ENCODE data around the gene CAPN1.

CAPN1 gene

GRCh38 chr11:65160643-65161042 is 21.1 kb upstream of the CAPN1 start:
- no peak for DNase-seq (ENCODE audit: low read depth)

- no peak for DNase-seq (ENCODE audit: low read depth)
Measured at GRCh38 chr11:65163684-65164083, 18.0 kb upstream of the CAPN1 start.

- peak; percentile 18 for DNase-seq (ENCODE audit: low read depth)
Measured at GRCh38 chr11:65165410-65166317, 16.1 kb upstream of the CAPN1 start.

GRCh38 chr11:65166893-65167292 is 14.8 kb upstream of the CAPN1 start:
- no peak for DNase-seq (ENCODE audit: low read depth)

GRCh38 chr11:65167656-65168055 is 14.1 kb upstream of the CAPN1 start:
- no peak for DNase-seq (ENCODE audit: low read depth)

GRCh38 chr11:65169164-65169641 is 12.5 kb upstream of the CAPN1 start:
- DNase-seq (ENCODE audit: low read depth): peak; percentile 32

GRCh38 chr11:65170058-65170534 is 11.6 kb upstream of the CAPN1 start, which contains the start of gene SPDYC:
Gene SPDYC, plus strand, starts transcription at chr11:65170233. Its CDS starts 1,125 bp downstream, at chr11:65171358.
- DNase-seq (ENCODE audit: low read depth): no peak

- DNase-seq (ENCODE audit: low read depth): no peak
Measured at GRCh38 chr11:65172600-65172999, 9.1 kb upstream of the CAPN1 start.

- DNase-seq (ENCODE audit: low read depth): peak; percentile 23
Measured at GRCh38 chr11:65174571-65175010, 7.1 kb upstream of the CAPN1 start.

- peak; percentile 76 for DNase-seq (ENCODE audit: low read depth)
Measured at GRCh38 chr11:65180877-65181568, 705 bp upstream of the CAPN1 start.

GRCh38 chr11:65182258-65183170 is 786 bp downstream of the CAPN1 start:
- peak; percentile 56 for DNase-seq (ENCODE audit: low read depth)

- DNase-seq (ENCODE audit: low read depth): no peak
Measured at GRCh38 chr11:65183201-65183891, 1.6 kb downstream of the CAPN1 start.

GRCh38 chr11:65184146-65184545 is 2.4 kb downstream of the CAPN1 start:
- no peak for DNase-seq (ENCODE audit: low read depth)

- DNase-seq (ENCODE audit: low read depth): no peak
Measured at GRCh38 chr11:65185171-65185570, 3.4 kb downstream of the CAPN1 start.

- no peak for DNase-seq (ENCODE audit: low read depth)
Measured at GRCh38 chr11:65185869-65186341, 4.2 kb downstream of the CAPN1 start.

GRCh38 chr11:65186701-65187100 is 5.0 kb downstream of the CAPN1 start:
- DNase-seq (ENCODE audit: low read depth): no peak

GRCh38 chr11:65187146-65187675 is 5.5 kb downstream of the CAPN1 start:
- DNase-seq (ENCODE audit: low read depth): no peak

- DNase-seq (ENCODE audit: low read depth): no peak
Measured at GRCh38 chr11:65187971-65188461, 6.3 kb downstream of the CAPN1 start.

GRCh38 chr11:65188486-65188885 is 6.8 kb downstream of the CAPN1 start:
- DNase-seq (ENCODE audit: low read depth): no peak

GRCh38 chr11:65189191-65189590 is 7.5 kb downstream of the CAPN1 start:
- DNase-seq (ENCODE audit: low read depth): no peak

Measured in ELR (cell line).